ENCODE measurements around the gene GPR157. TPM values are rescaled to one million over a fixed set of nuclear protein-coding genes. Genes with fewer than 3 reads are reported as not detected.

Gene GPR157
- total RNA-seq, 1 experiment from 2014 or later, result not detected

GRCh38 chr1:9085306-9085940 is 43.5 kb downstream of the GPR157 start:
- H3K4me1 ChIP-seq (ENCODE audit: low read length), result peaks cover 14% of the 10 kb centered on the region
- no peak overlapping the region for H3K27ac ChIP-seq (ENCODE audit: low read length)
- H3K9me2 ChIP-seq (replicated peaks; ENCODE audit: insufficient read depth, low read length), result no peaks in the 10 kb centered on the region
- no peak overlapping the region for H3K4me2 ChIP-seq (ENCODE audit: low read depth, low read length, poor library complexity, severe bottlenecking)
- H4K20me1 ChIP-seq (ENCODE audit: insufficient read depth, low read depth, low read length), result no peaks in the 10 kb centered on the region
- DNase-seq, result no peak
- no peaks in the 10 kb centered on the region for H3K9me3 ChIP-seq (ENCODE audit: low read length)
- no peak overlapping the region for H3K4me3 ChIP-seq (ENCODE audit: low read length)
- H2AFZ ChIP-seq (ENCODE audit: low read length), result no peak overlapping the region
- H3K79me2 ChIP-seq (ENCODE audit: low read length), result no peaks in the 10 kb centered on the region
- no peak overlapping the region for H3K9ac ChIP-seq (ENCODE audit: low read length)
- H3K36me3 ChIP-seq (ENCODE audit: insufficient read depth, low read length), result no peaks in the 10 kb centered on the region
- H3K27me3 ChIP-seq (ENCODE audit: low read length), result no peaks in the 10 kb centered on the region

- Histone ChIP-seq H4K20me1 (ENCODE audit: insufficient read depth, low read depth, low read length) (no peaks in the 10 kb centered on the region), H3K36me3 (ENCODE audit: insufficient read depth, low read length) (no peaks in the 10 kb centered on the region), H3K9me3 (ENCODE audit: low read length) (no peaks in the 10 kb centered on the region), H2AFZ (ENCODE audit: low read length) (no peak overlapping the region), H3K4me1 (ENCODE audit: low read length) (peaks cover 19% of the 10 kb centered on the region), H3K27me3 (ENCODE audit: low read length) (no peaks in the 10 kb centered on the region), H3K79me2 (ENCODE audit: low read length) (no peaks in the 10 kb centered on the region), H3K27ac (ENCODE audit: low read length) (no peak overlapping the region), H3K4me2 (ENCODE audit: low read depth, low read length, poor library complexity, severe bottlenecking) (no peak overlapping the region), H3K9me2 (replicated peaks; ENCODE audit: insufficient read depth, low read length) (no peaks in the 10 kb centered on the region), H3K9ac (ENCODE audit: low read length) (no peak overlapping the region), H3K4me3 (ENCODE audit: low read length) (no peak overlapping the region)
- DNase-seq, result no peak
These were observed 44.0 kb downstream of the GPR157 start for GRCh38 chr1:9084906-9085305.

GRCh38 chr1:9081473-9081872 is 47.4 kb downstream of the GPR157 start:
- H3K27ac ChIP-seq (ENCODE audit: low read length), result no peak overlapping the region
- H3K36me3 ChIP-seq (ENCODE audit: insufficient read depth, low read length), result no peaks in the 10 kb centered on the region
- H3K9me2 ChIP-seq (replicated peaks; ENCODE audit: insufficient read depth, low read length), result no peaks in the 10 kb centered on the region
- H3K4me2 ChIP-seq (ENCODE audit: low read depth, low read length, poor library complexity, severe bottlenecking), result no peak overlapping the region
- H2AFZ ChIP-seq (ENCODE audit: low read length), result no peak overlapping the region
- no peak overlapping the region for H3K4me3 ChIP-seq (ENCODE audit: low read length)
- no peaks in the 10 kb centered on the region for H3K79me2 ChIP-seq (ENCODE audit: low read length)
- H3K27me3 ChIP-seq (ENCODE audit: low read length), result no peaks in the 10 kb centered on the region
- H3K9me3 ChIP-seq (ENCODE audit: low read length), result no peaks in the 10 kb centered on the region
- H3K9ac ChIP-seq (ENCODE audit: low read length), result no peak overlapping the region
- peaks cover 37% of the 10 kb centered on the region for H3K4me1 ChIP-seq (ENCODE audit: low read length)
- H4K20me1 ChIP-seq (ENCODE audit: insufficient read depth, low read depth, low read length), result no peaks in the 10 kb centered on the region
- DNase-seq, result no peak

- Histone ChIP-seq H3K27ac (ENCODE audit: low read length) (peak overlapping the region; percentile 42; the same call in 1 of the 2 replicates), H2AFZ (ENCODE audit: low read length) (peak overlapping the region; percentile 10; the same call in 1 of the 2 replicates)
These were observed 48.1 kb downstream of the GPR157 start for GRCh38 chr1:9080705-9081291.

GRCh38 chr1:9079988-9080704 is 48.8 kb downstream of the GPR157 start:
- Histone ChIP-seq H3K9me2 (replicated peaks; ENCODE audit: insufficient read depth, low read length) (no peaks in the 10 kb centered on the region), H3K9me3 (ENCODE audit: low read length) (no peaks in the 10 kb centered on the region), H3K27me3 (ENCODE audit: low read length) (no peaks in the 10 kb centered on the region), H3K4me3 (ENCODE audit: low read length) (peak overlapping the region; percentile 31), H4K20me1 (ENCODE audit: insufficient read depth, low read depth, low read length) (no peaks in the 10 kb centered on the region), H3K9ac (ENCODE audit: low read length) (no peak overlapping the region), H3K79me2 (ENCODE audit: low read length) (no peaks in the 10 kb centered on the region), H3K36me3 (ENCODE audit: insufficient read depth, low read length) (no peaks in the 10 kb centered on the region), H3K27ac (ENCODE audit: low read length) (peak overlapping the region; percentile 42; the same call in 1 of the 2 replicates), H3K4me2 (ENCODE audit: low read depth, low read length, poor library complexity, severe bottlenecking) (peak overlapping the region; percentile 62), H3K4me1 (ENCODE audit: low read length) (peaks cover 48% of the 10 kb centered on the region), H2AFZ (ENCODE audit: low read length) (peak overlapping the region; percentile 10; the same call in 1 of the 2 replicates)
- DNase-seq, result peak; percentile 65

More at GRCh38 chr1:9080705-9081291, 48.1 kb downstream of the GPR157 start:
- H3K4me2 ChIP-seq (ENCODE audit: low read depth, low read length, poor library complexity, severe bottlenecking), result peak overlapping the region; percentile 62
- H3K4me3 ChIP-seq (ENCODE audit: low read length), result peak overlapping the region; percentile 31
- no peaks in the 10 kb centered on the region for H3K36me3 ChIP-seq (ENCODE audit: insufficient read depth, low read length)
- no peaks in the 10 kb centered on the region for H4K20me1 ChIP-seq (ENCODE audit: insufficient read depth, low read depth, low read length)
- no peak overlapping the region for H3K9ac ChIP-seq (ENCODE audit: low read length)
- H3K9me2 ChIP-seq (replicated peaks; ENCODE audit: insufficient read depth, low read length), result no peaks in the 10 kb centered on the region
- H3K79me2 ChIP-seq (ENCODE audit: low read length), result no peaks in the 10 kb centered on the region
- DNase-seq, result no peak
- H3K9me3 ChIP-seq (ENCODE audit: low read length), result no peaks in the 10 kb centered on the region
- H3K27me3 ChIP-seq (ENCODE audit: low read length), result no peaks in the 10 kb centered on the region
- peaks cover 43% of the 10 kb centered on the region for H3K4me1 ChIP-seq (ENCODE audit: low read length)

- no peak for DNase-seq
- Histone ChIP-seq H3K9me2 (replicated peaks; ENCODE audit: insufficient read depth, low read length) (no peaks in the 10 kb centered on the region), H3K27me3 (ENCODE audit: low read length) (no peaks in the 10 kb centered on the region), H3K36me3 (ENCODE audit: insufficient read depth, low read length) (no peaks in the 10 kb centered on the region), H3K9me3 (ENCODE audit: low read length) (no peaks in the 10 kb centered on the region), H3K27ac (ENCODE audit: low read length) (no peak overlapping the region), H3K9ac (ENCODE audit: low read length) (no peak overlapping the region), H4K20me1 (ENCODE audit: insufficient read depth, low read depth, low read length) (no peaks in the 10 kb centered on the region), H3K79me2 (ENCODE audit: low read length) (no peaks in the 10 kb centered on the region), H2AFZ (ENCODE audit: low read length) (no peak overlapping the region), H3K4me2 (ENCODE audit: low read depth, low read length, poor library complexity, severe bottlenecking) (peak overlapping the region; percentile 30), H3K4me1 (ENCODE audit: low read length) (peaks cover 52% of the 10 kb centered on the region), H3K4me3 (ENCODE audit: low read length) (no peak overlapping the region)
These were observed 50.0 kb downstream of the GPR157 start for GRCh38 chr1:9078752-9079500.

- Histone ChIP-seq H3K9me3 (ENCODE audit: low read length) (no peaks in the 10 kb centered on the region), H3K36me3 (ENCODE audit: insufficient read depth, low read length) (no peaks in the 10 kb centered on the region), H3K9me2 (replicated peaks; ENCODE audit: insufficient read depth, low read length) (no peaks in the 10 kb centered on the region), H3K27me3 (ENCODE audit: low read length) (no peaks in the 10 kb centered on the region), H3K9ac (ENCODE audit: low read length) (no peak overlapping the region), H2AFZ (ENCODE audit: low read length) (no peak overlapping the region), H3K4me1 (ENCODE audit: low read length) (peaks cover 52% of the 10 kb centered on the region), H4K20me1 (ENCODE audit: insufficient read depth, low read depth, low read length) (no peaks in the 10 kb centered on the region), H3K79me2 (ENCODE audit: low read length) (no peaks in the 10 kb centered on the region), H3K4me2 (ENCODE audit: low read depth, low read length, poor library complexity, severe bottlenecking) (no peak overlapping the region), H3K4me3 (ENCODE audit: low read length) (no peak overlapping the region), H3K27ac (ENCODE audit: low read length) (no peak overlapping the region)
- no peak for DNase-seq
These were observed 50.7 kb downstream of the GPR157 start for GRCh38 chr1:9078015-9078751.

Data from Karpas-422 (cell line).